Endodermal cell (in vitro differentiated cells): ENCODE measurements around the gene UGT1A4. TPM values are rescaled to one million over a fixed set of nuclear protein-coding genes. Genes with fewer than 3 reads are reported as not detected.
"Not testable (repeated sequence)": the region's sequence is repeated elsewhere in the genome, so short reads cannot be mapped to it uniquely, and the experiment has no call there.

Source experiments
- DNase-seq: peaks from one replicate; pipeline ENCODE4 v3.0.0-alpha.2; 2017
- H3K27ac ChIP-seq: 2 replicates; pipeline ENCODE4 v1.5.1; 2013; ENCODE audit warnings: mild to moderate bottlenecking, low read depth, low read length, moderate library complexity
- H3K27me3 ChIP-seq: 2 replicates; pipeline ENCODE4 v1.6.1; 2013; ENCODE audit warnings: mild to moderate bottlenecking, low read length, moderate library complexity; ENCODE audit not compliant: insufficient read depth, control insufficient read depth, poor library complexity, severe bottlenecking
- H3K36me3 ChIP-seq: 2 replicates; pipeline ENCODE4 v1.7.0; 2013; ENCODE audit warnings: mild to moderate bottlenecking, low read length, moderate library complexity; ENCODE audit not compliant: control insufficient read depth, insufficient read depth
- H3K4me1 ChIP-seq: one replicate; pipeline ENCODE4 v1.7.0; 2013; ENCODE audit warnings: low read length; ENCODE audit not compliant: control insufficient read depth, insufficient read depth
- H3K4me3 ChIP-seq: 2 replicates; pipeline ENCODE4 v1.5.1; 2013; ENCODE audit warnings: mild to moderate bottlenecking, low read length, moderate library complexity
- H3K9ac ChIP-seq: 2 replicates; pipeline ENCODE4 v1.6.1; 2013; ENCODE audit warnings: mild to moderate bottlenecking, low read length, moderate library complexity; ENCODE audit not compliant: poor library complexity, severe bottlenecking; ENCODE audit errors: extremely low read depth
- H3K9me3 ChIP-seq: 2 replicates; pipeline ENCODE4 v1.6.1; 2013; ENCODE audit warnings: mild to moderate bottlenecking, low read length, moderate library complexity; ENCODE audit not compliant: control insufficient read depth
- H3K27ac Mint-ChIP-seq: 2 replicates; pipeline ENCODE4 v1.8.0; 2020; ENCODE audit warnings: mixed read lengths
- H3K27me3 Mint-ChIP-seq: 2 replicates; pipeline ENCODE4 v1.8.0; 2021; ENCODE audit warnings: mild to moderate bottlenecking, mixed read lengths; ENCODE audit not compliant: insufficient read depth
- H3K36me3 Mint-ChIP-seq: 2 replicates; pipeline ENCODE4 v1.8.0; 2020; ENCODE audit warnings: low read depth, mixed read lengths
- H3K4me1 Mint-ChIP-seq: 2 replicates; pipeline ENCODE4 v1.8.0; 2020; ENCODE audit warnings: mixed read lengths
- H3K4me3 Mint-ChIP-seq: 2 replicates; pipeline ENCODE4 v1.8.0; 2020; ENCODE audit warnings: mild to moderate bottlenecking, moderate library complexity, mixed read lengths
- H3K9me3 Mint-ChIP-seq: 2 replicates; pipeline ENCODE4 v1.8.0; 2020; ENCODE audit warnings: mild to moderate bottlenecking, mixed read lengths
- WGBS, 2 experiments: methylation state at CpG; one replicate each; pipeline versions ENCODE4 v1.1.5 to v1.1.7; 2013; ENCODE audit warnings: missing lambda C conversion rate in 2 of 2, mixed read lengths in 1 of 2; ENCODE audit not compliant: insufficient coverage in 1 of 2, insufficient read length in 1 of 2; 5-methylcytosine and 5-hydroxymethylcytosine counted together
- total RNA-seq, 2 donors: library from RNA; stranded (reverse); fragmentation: NEBNext Ultra II Directional in 1 of 2; extraction: Animal tissue kit (Norgen Biotek cat#: 25700) in 1 of 2; gene quantifications; 2 replicates in 1 of 2; 3 replicates in 1 of 2; pipeline ENCODE4 v1.2.1, GENCODE V29; 2021
- TF ChIP-seq, protein P1 (sequence below): fragments of 200-600 bp; sonication (generic); conservative IDR thresholded peaks from 2 replicates; pipeline ENCODE4 v1.5.0; 2021; ENCODE audit warnings: antibody characterized with exemption, mild to moderate bottlenecking

The UGT1A4 gene
- total RNA-seq, 2 donors from 2014 or later, result not detected

DNA sequence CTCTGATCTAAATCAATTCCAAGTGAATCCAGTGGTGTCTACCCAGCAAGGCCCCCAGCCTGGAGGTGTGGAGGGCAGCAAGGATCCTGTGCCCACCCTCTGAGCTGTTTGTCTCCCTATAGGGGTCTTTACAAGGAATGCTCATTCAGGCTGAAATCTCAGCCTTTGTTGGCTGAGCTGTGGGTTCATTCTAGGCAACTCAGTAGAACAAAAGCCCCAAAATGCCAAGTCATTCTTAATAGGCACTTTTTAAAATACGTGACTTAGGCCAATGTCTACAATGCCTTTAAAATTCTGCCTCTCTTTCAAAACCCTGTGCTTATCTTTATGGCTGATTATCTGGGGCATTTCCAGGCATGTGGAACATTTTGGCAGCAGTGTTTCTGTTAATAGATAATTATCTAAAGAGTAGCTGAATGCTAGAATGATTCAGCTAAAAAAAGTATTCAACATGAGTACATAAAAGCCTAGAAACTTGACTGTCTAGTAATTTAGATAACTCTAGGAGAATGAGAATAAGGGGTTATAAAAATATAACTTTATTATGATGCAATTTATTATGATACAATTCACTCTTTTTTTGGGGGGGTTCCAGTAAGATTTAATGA lies 18.4 kb upstream of the UGT1A4 start:
- Histone ChIP-seq H3K36me3 (no peaks in the 10 kb centered on the region), H3K9ac (no peak overlapping the region), H3K4me1 (peaks cover 6% of the 10 kb centered on the region), H3K9me3 (no peaks in the 10 kb centered on the region), H3K4me3 (no peak overlapping the region), H3K27ac (peak overlapping the region; percentile 81), H3K27me3 (no peaks in the 10 kb centered on the region)
- Mint-ChIP-seq H3K4me3 (no peak overlapping the region), H3K36me3 (no peaks in the 10 kb centered on the region), H3K4me1 (peaks cover 24% of the 10 kb centered on the region), H3K9me3 (peaks cover 3% of the 10 kb centered on the region), H3K27me3 (peaks cover 1% of the 10 kb centered on the region), H3K27ac (peak overlapping the region; percentile 48)
- TF ChIP-seq, protein P1, sequence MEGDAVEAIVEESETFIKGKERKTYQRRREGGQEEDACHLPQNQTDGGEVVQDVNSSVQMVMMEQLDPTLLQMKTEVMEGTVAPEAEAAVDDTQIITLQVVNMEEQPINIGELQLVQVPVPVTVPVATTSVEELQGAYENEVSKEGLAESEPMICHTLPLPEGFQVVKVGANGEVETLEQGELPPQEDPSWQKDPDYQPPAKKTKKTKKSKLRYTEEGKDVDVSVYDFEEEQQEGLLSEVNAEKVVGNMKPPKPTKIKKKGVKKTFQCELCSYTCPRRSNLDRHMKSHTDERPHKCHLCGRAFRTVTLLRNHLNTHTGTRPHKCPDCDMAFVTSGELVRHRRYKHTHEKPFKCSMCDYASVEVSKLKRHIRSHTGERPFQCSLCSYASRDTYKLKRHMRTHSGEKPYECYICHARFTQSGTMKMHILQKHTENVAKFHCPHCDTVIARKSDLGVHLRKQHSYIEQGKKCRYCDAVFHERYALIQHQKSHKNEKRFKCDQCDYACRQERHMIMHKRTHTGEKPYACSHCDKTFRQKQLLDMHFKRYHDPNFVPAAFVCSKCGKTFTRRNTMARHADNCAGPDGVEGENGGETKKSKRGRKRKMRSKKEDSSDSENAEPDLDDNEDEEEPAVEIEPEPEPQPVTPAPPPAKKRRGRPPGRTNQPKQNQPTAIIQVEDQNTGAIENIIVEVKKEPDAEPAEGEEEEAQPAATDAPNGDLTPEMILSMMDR, result no peak
- WGBS, 2 experiments, result 47 to 60% methylated on average over 1 of the region's 1 CpG
- DNase-seq, result no peak

DNA sequence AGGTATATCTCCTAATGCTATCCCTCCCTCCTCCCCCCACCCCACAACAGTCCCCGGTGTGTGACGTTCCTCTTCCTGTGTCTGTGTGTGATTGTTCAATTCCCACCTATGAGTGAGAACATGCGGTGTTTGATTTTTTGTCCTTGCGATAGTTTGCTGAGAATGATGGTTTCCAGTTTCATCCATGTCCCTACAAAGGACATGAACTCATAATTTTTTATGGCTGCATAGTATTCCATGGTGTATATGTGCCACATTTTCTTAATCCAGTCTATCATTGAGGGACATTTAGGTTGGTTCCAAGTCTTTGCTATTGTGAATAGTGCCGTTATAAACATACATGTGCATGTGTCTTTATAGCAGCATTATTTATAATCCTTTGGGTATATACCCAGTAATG lies 17.7 kb upstream of the UGT1A4 start:
- peaks cover 24% of the 10 kb centered on the region for H3K4me1 Mint-ChIP-seq

DNA sequence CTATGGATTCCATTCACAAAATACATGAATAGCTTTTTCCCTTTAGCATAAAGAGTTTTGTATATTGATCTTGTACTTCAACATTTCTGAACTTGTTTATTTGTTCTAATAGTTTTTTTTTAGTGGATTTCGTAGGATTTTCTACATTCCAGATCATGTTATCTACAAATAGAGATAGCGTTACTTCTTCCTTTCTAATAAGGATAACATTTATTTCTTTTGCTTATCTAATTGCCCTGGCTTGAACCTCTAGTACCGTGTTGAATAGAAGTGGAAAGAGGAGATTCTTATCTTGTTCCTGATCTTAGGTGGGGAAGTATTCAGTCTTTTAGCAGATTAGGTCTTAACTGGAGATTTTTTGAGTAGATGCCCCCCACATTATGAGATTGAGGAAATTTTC lies 16.3 kb upstream of the UGT1A4 start:
- peaks cover 24% of the 10 kb centered on the region for H3K4me1 Mint-ChIP-seq
- WGBS, 2 experiments, result 78% methylated on average over 3 of the region's 3 CpGs; no CpG with 5 or more reads in 1 of the 2 experiments
- H3K9me3 ChIP-seq, result no peaks in the 10 kb centered on the region
- H3K27ac Mint-ChIP-seq, result no peak overlapping the region
- H3K4me3 Mint-ChIP-seq, result no peak overlapping the region
- peaks cover 6% of the 10 kb centered on the region for H3K4me1 ChIP-seq
- TF ChIP-seq, protein P1, result no peak
- H3K27me3 Mint-ChIP-seq, result peaks cover 1% of the 10 kb centered on the region
- H3K36me3 ChIP-seq, result no peaks in the 10 kb centered on the region
- no peak for DNase-seq
- H3K36me3 Mint-ChIP-seq, result no peaks in the 10 kb centered on the region
- H3K9ac ChIP-seq, result no peak overlapping the region
- no peak overlapping the region for H3K4me3 ChIP-seq
- peaks cover 3% of the 10 kb centered on the region for H3K9me3 Mint-ChIP-seq
- no peaks in the 10 kb centered on the region for H3K27me3 ChIP-seq
- no peak overlapping the region for H3K27ac ChIP-seq

More for the DNA sequence above, 17.7 kb upstream of the UGT1A4 start:
- not testable (repeated sequence) for H3K9me3 ChIP-seq, DNase-seq, H3K4me3 ChIP-seq, H3K9me3 Mint-ChIP-seq, H3K4me3 Mint-ChIP-seq, H3K4me1 ChIP-seq, H3K27me3 Mint-ChIP-seq, H3K36me3 Mint-ChIP-seq, H3K27ac Mint-ChIP-seq, H3K27me3 ChIP-seq, H3K27ac ChIP-seq, H3K36me3 ChIP-seq, H3K9ac ChIP-seq
- WGBS, 2 experiments, result 95% methylated on average over 3 of the region's 5 CpGs; no CpG with 5 or more reads in 1 of the 2 experiments
